SK-N-SH treated with all-trans-retinoic acid at 6 μM for 48 hours (cell line): ENCODE measurements around the gene SLC35F6.
"Not testable (repeated sequence)": the region's sequence is repeated elsewhere in the genome, so short reads cannot be mapped to it uniquely, and the experiment has no call there.

Experiments used
- ATAC-seq: fragments of 200-7000 bp; cut with Tn5 transposase; 3 replicates; pipeline ENCODE4 v1.9.1; 2020; ENCODE audit warnings: mild to moderate bottlenecking, moderate library complexity
- ARNTL ChIP-seq: fragments of 450-650 bp; formaldehyde crosslinking; IDR thresholded peaks from 2 replicates; pipeline ENCODE4 v1.5.0; 2020; ENCODE audit warnings: low read depth, mild to moderate bottlenecking, moderate library complexity, borderline replicate concordance
- BACH2 ChIP-seq: fragments of 250-450 bp; sonication (Bioruptor Pico); IDR thresholded peaks from 2 replicates; pipeline ENCODE4 v1.9.0; 2021; ENCODE audit warnings: mild to moderate bottlenecking, borderline replicate concordance
- CSDC2 ChIP-seq: fragments of 250-450 bp; sonication (Bioruptor Pico); IDR thresholded peaks from 2 replicates; pipeline ENCODE4 v1.5.0; 2020; ENCODE audit warnings: mild to moderate bottlenecking, moderate library complexity
- CSRNP3 ChIP-seq: fragments of 250-450 bp; sonication (Bioruptor Pico); IDR thresholded peaks from 2 replicates; pipeline ENCODE4 v1.5.1; 2021; ENCODE audit warnings: mild to moderate bottlenecking, moderate library complexity
- ESRRG ChIP-seq: fragments of 250-450 bp; sonication (Bioruptor Pico); IDR thresholded peaks from 2 replicates; pipeline ENCODE4 v1.6.1; 2021; ENCODE audit warnings: mild to moderate bottlenecking
- GLIS3 ChIP-seq: fragments of 250-450 bp; sonication (Bioruptor Pico); IDR thresholded peaks from 2 replicates; pipeline ENCODE4 v1.5.0; 2020; ENCODE audit warnings: mild to moderate bottlenecking, moderate library complexity
- PATZ1 ChIP-seq: fragments of 250-450 bp; sonication (Bioruptor Pico); IDR thresholded peaks from 2 replicates; pipeline ENCODE4 v1.8.0; 2020; ENCODE audit warnings: mild to moderate bottlenecking, moderate library complexity, borderline replicate concordance
- PPARA ChIP-seq: fragments of 250-450 bp; sonication (Bioruptor Pico); IDR thresholded peaks from 2 replicates; pipeline ENCODE4 v1.5.0; 2020; ENCODE audit warnings: mild to moderate bottlenecking, borderline replicate concordance
- RARB ChIP-seq: fragments of 250-450 bp; sonication (Bioruptor Pico); IDR thresholded peaks from 2 replicates; pipeline ENCODE4 v1.8.0; 2021; ENCODE audit warnings: mild to moderate bottlenecking, moderate library complexity
- SNAI2 ChIP-seq: fragments of 250-450 bp; sonication (Bioruptor Pico); IDR thresholded peaks from 2 replicates; pipeline ENCODE4 v1.5.0; 2020; ENCODE audit warnings: mild to moderate bottlenecking, moderate library complexity
- TCF4 ChIP-seq: fragments of 250-450 bp; sonication (Bioruptor Pico); IDR thresholded peaks from 2 replicates; pipeline ENCODE4 v1.8.0; 2021; ENCODE audit warnings: mild to moderate bottlenecking, moderate library complexity, borderline replicate concordance
- TOX ChIP-seq: fragments of 250-450 bp; sonication (Bioruptor Pico); IDR thresholded peaks from 2 replicates; pipeline ENCODE4 v1.8.0; 2021; ENCODE audit warnings: mild to moderate bottlenecking, moderate library complexity, borderline replicate concordance
- ZC3H10 ChIP-seq: fragments of 250-450 bp; sonication (Bioruptor Pico); IDR thresholded peaks from 2 replicates; pipeline ENCODE4 v1.5.1; 2021; ENCODE audit warnings: mild to moderate bottlenecking, moderate library complexity
- ZFP3 ChIP-seq: fragments of 250-450 bp; sonication (Bioruptor Pico); IDR thresholded peaks from 2 replicates; pipeline ENCODE4 v1.5.0; 2020; ENCODE audit warnings: mild to moderate bottlenecking, moderate library complexity
- ZFP30 ChIP-seq: fragments of 450-650 bp; formaldehyde crosslinking; IDR thresholded peaks from 2 replicates; pipeline ENCODE4 v1.5.0; 2022; ENCODE audit warnings: mild to moderate bottlenecking, moderate library complexity
- ZNF565 ChIP-seq: fragments of 450-650 bp; formaldehyde crosslinking; conservative IDR thresholded peaks from 2 replicates; pipeline ENCODE4 v1.5.0; 2020; ENCODE audit warnings: low read depth, mild to moderate bottlenecking, moderate library complexity
- ZNF8 ChIP-seq: fragments of 450-650 bp; formaldehyde crosslinking; IDR thresholded peaks from 2 replicates; pipeline ENCODE4 v1.5.0; 2020; ENCODE audit warnings: mild to moderate bottlenecking, moderate library complexity

The SLC35F6 gene

GRCh38 chr2:26811261-26811660 is 47.2 kb downstream of the SLC35F6 start:
- TF ChIP-seq TCF4 = no peak
- no peak for TF ChIP-seq ARNTL (CRISPR knock-in tag)
- no peak for TF ChIP-seq CSRNP3 (CRISPR knock-in tag)
- no peak for TF ChIP-seq ESRRG (CRISPR knock-in tag)
- TF ChIP-seq GLIS3 (CRISPR knock-in tag) = no peak
- no peak for TF ChIP-seq ZC3H10 (CRISPR knock-in tag)
- TF ChIP-seq TOX (CRISPR knock-in tag) = no peak
- TF ChIP-seq ZNF565 = no peak
- TF ChIP-seq PPARA = no peak
- TF ChIP-seq CSDC2 (CRISPR knock-in tag) = no peak
- no peak for TF ChIP-seq ZFP3 (CRISPR knock-in tag)
- TF ChIP-seq, all 23 proteins: peak for 0
- ATAC-seq = no peak

- TF ChIP-seq BACH2 (CRISPR knock-in tag) (no peak), ZFP3 (CRISPR knock-in tag) (no peak), ZFP30 (CRISPR knock-in tag) (no peak)
- no peak for ATAC-seq
These were observed 48.0 kb downstream of the SLC35F6 start for GRCh38 chr2:26811791-26812694.

- TF ChIP-seq CSRNP3 (CRISPR knock-in tag) (no peak), PPARA (no peak), ESRRG (CRISPR knock-in tag) (no peak), GLIS3 (CRISPR knock-in tag) (no peak), ZNF8 (CRISPR knock-in tag) (no peak), BACH2 (CRISPR knock-in tag) (no peak), TOX (CRISPR knock-in tag) (no peak), CSDC2 (CRISPR knock-in tag) (no peak)
- ATAC-seq = no peak
These were observed 48.6 kb downstream of the SLC35F6 start for GRCh38 chr2:26812731-26813130.

- not testable (repeated sequence) for ATAC-seq
These were observed 50.1 kb downstream of the SLC35F6 start for GRCh38 chr2:26814072-26814765.

GRCh38 chr2:26816893-26817292 is 52.8 kb downstream of the SLC35F6 start:
- TF ChIP-seq ESRRG (CRISPR knock-in tag) (no peak), ZNF565 (no peak), TOX (CRISPR knock-in tag) (no peak), PATZ1 (CRISPR knock-in tag) (no peak), ARNTL (CRISPR knock-in tag) (no peak), RARB (CRISPR knock-in tag) (no peak), SNAI2 (CRISPR knock-in tag) (no peak), ZFP30 (CRISPR knock-in tag) (no peak)
- no peak for ATAC-seq

GRCh38 chr2:26818255-26818654 is 54.2 kb downstream of the SLC35F6 start:
- ATAC-seq = 0 out of 3 replicates have a peak, but pooled peaks have one; percentile 25
- TF ChIP-seq ZFP30 (CRISPR knock-in tag) = no peak
- TF ChIP-seq PATZ1 (CRISPR knock-in tag) = no peak
